OCI-LY7 (cell line): ENCODE results near the gene ITGB4. TPM values are rescaled to one million over a fixed set of nuclear protein-coding genes. Genes with fewer than 3 reads are reported as not detected.

Experiments used
- BruUV-seq: library from RNA; stranded (reverse); fragments of 400-500 nt; replicated peaks from 2 replicates; lab custom pipeline; 2021; lab: Mats Ljungman, UMichigan
- CTCF ChIA-PET: fragments of 300-600 bp; sonication (Branson Sonifier 250); formaldehyde crosslinking; loops from one replicate; lab custom pipeline; 2022; ENCODE audit warnings: antibody characterized with exemption; ENCODE audit not compliant: unreplicated experiment; lab: Charles Lee
- POLR2A ChIA-PET: fragments of 300-600 bp; sonication (Branson Sonifier 250); formaldehyde crosslinking; loops from one replicate; lab custom pipeline; 2022; ENCODE audit warnings: antibody characterized with exemption; lab: Charles Lee
- DNase-seq: peaks from one replicate; pipeline ENCODE4 v3.0.0-alpha.2; 2015; ENCODE audit warnings: low spot score
- H2AFZ ChIP-seq: fragments of 200-600 bp; sonication (generic), shearing (Covaris generic); 2 replicates; pipeline ENCODE4 v1.6.1; 2014; ENCODE audit warnings: mild to moderate bottlenecking, antibody characterized with exemption, low read length, moderate library complexity
- H3K27ac ChIP-seq: fragments of 200-600 bp; sonication (generic); 2 replicates; pipeline ENCODE4 v1.5.1; 2014; ENCODE audit warnings: mixed run types, low read depth, mild to moderate bottlenecking, moderate library complexity, low read length, inconsistent platforms; ENCODE audit not compliant: poor library complexity, severe bottlenecking
- H3K36me3 ChIP-seq: fragments of 200-600 bp; sonication (generic); 2 replicates; pipeline ENCODE4 v1.6.1; 2014; ENCODE audit warnings: mild to moderate bottlenecking, antibody characterized with exemption, low read length, moderate library complexity, mixed read lengths; ENCODE audit not compliant: insufficient read depth
- H3K4me1 ChIP-seq: fragments of 200-600 bp; sonication (generic); 2 replicates; pipeline ENCODE4 v1.5.1; 2014; ENCODE audit warnings: mild to moderate bottlenecking, low read length; ENCODE audit not compliant: insufficient read depth, poor library complexity, severe bottlenecking
- H3K4me2 ChIP-seq: fragments of 200-600 bp; sonication (generic); 2 replicates; pipeline ENCODE4 v1.6.1; 2014; ENCODE audit warnings: mild to moderate bottlenecking, low read length
- H3K4me3 ChIP-seq: fragments of 200-600 bp; sonication (generic); 2 replicates; pipeline ENCODE4 v1.5.1; 2014; ENCODE audit warnings: mild to moderate bottlenecking, low read depth, low read length; ENCODE audit not compliant: poor library complexity, severe bottlenecking
- H3K79me2 ChIP-seq: fragments of 200-600 bp; sonication (generic); 2 replicates; pipeline ENCODE4 v1.6.1; 2016; ENCODE audit warnings: low read depth, mild to moderate bottlenecking, low read length, moderate library complexity, mixed read lengths; ENCODE audit not compliant: insufficient read depth
- H3K9me2 ChIP-seq: fragments of 200-600 bp; sonication (generic); 2 replicates; pipeline ENCODE4 v1.6.1; 2016; ENCODE audit warnings: mild to moderate bottlenecking, low read length, mixed read lengths; ENCODE audit not compliant: insufficient read depth
- H3K9me3 ChIP-seq: fragments of 200-600 bp; sonication (generic); 2 replicates; pipeline ENCODE4 v1.6.1; 2014; ENCODE audit warnings: mild to moderate bottlenecking, mixed run types, low read length, mixed read lengths
- H4K20me1 ChIP-seq: fragments of 200-600 bp; sonication (generic); 2 replicates; pipeline ENCODE4 v1.6.1; 2014; ENCODE audit warnings: mild to moderate bottlenecking, antibody characterized with exemption, low read length, moderate library complexity, mixed read lengths; ENCODE audit not compliant: insufficient read depth
- EZH2phosphoT487 ChIP-seq: fragments of 200-600 bp; sonication (generic); IDR thresholded peaks from 2 replicates; pipeline ENCODE4 v1.6.1; 2018; ENCODE audit warnings: low read depth, borderline replicate concordance, mild to moderate bottlenecking, mixed run types, antibody characterized with exemption, low read length, moderate library complexity, mixed read lengths
- intact Hi-C: fragments of 100-400 bp; cut with micrococcal nuclease; formaldehyde crosslinking; loops from one replicate; pipeline ENCODE4 v1.10.0; 2022; ENCODE audit not compliant: unreplicated experiment
- total RNA-seq, 2 experiments: library from RNA; depleted of rRNA in 1 of 2; stranded (reverse); fragments of >200 nt in 1 of 2; shearing (Covaris generic) in 1 of 2; gene quantifications; 2 replicates each; pipeline ENCODE4 v1.2.3, GENCODE V29; 2014 to 2022
- TF ChIP-seq, protein P1 (sequence below): fragments of 200-600 bp; sonication (generic); conservative IDR thresholded peaks from 2 replicates; pipeline ENCODE4 v1.5.1; 2014; ENCODE audit warnings: mild to moderate bottlenecking, antibody characterized with exemption, low read length, moderate library complexity, mixed read lengths

ITGB4 gene
- total RNA-seq, 2 experiments from 2014 or later: 0.66 to 3.9 TPM

DNA sequence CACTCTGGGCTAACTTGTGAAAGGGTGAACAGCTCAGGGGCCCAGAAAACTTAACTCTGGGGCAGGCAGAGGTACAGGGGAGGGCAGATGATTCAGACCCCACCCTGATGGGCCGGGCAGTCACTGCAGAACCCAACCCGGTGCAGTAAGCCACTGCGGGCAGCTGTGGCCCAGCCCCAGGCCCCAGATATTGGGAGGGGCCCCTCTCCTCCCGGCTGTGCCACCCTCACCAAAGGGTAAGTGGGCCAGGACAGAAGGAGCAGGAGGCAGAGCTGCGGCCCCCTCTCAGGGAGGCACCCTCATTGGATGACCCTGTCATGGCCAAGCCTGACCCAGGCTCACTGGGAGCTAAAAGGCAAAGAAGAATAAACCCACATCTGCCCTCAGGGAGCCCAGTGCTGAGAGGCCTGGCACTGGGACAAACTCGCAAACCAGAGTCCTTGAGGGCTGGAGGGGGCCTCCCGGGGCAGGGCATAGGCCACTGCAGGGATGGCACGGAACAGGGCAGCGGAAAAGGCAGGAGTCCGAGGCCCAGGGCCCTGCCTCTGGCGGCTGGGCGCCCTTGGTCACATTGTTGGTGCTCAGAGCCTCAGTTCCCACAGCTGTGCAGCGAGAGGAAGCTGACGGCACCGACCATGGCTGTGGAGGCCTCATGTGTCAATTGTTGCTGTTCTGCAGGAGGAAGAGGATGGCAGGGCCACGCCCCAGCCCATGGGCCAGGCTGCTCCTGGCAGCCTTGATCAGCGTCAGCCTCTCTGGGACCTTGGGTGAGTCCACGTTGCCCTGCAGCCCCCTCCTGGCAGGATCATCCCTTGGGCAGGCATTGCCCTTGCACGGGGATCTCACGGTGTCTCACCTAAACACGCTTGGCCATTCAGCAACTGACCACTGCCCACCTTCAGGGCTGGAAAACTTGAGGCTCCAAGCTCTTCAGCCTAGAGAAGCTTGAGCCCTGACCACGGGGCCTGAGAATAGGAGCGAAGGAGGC is 3.1 kb downstream of the ITGB4 start:
- TF ChIP-seq, protein P1, sequence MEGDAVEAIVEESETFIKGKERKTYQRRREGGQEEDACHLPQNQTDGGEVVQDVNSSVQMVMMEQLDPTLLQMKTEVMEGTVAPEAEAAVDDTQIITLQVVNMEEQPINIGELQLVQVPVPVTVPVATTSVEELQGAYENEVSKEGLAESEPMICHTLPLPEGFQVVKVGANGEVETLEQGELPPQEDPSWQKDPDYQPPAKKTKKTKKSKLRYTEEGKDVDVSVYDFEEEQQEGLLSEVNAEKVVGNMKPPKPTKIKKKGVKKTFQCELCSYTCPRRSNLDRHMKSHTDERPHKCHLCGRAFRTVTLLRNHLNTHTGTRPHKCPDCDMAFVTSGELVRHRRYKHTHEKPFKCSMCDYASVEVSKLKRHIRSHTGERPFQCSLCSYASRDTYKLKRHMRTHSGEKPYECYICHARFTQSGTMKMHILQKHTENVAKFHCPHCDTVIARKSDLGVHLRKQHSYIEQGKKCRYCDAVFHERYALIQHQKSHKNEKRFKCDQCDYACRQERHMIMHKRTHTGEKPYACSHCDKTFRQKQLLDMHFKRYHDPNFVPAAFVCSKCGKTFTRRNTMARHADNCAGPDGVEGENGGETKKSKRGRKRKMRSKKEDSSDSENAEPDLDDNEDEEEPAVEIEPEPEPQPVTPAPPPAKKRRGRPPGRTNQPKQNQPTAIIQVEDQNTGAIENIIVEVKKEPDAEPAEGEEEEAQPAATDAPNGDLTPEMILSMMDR: no peak
- no peak for TF ChIP-seq EZH2phosphoT487
- BruUV-seq: no TSS peak
- Histone ChIP-seq H3K4me1 (peaks cover 7% of the 10 kb centered on the region), H3K4me2 (no peak overlapping the region), H3K4me3 (no peak overlapping the region), H3K27ac (no peak overlapping the region), H4K20me1 (no peaks in the 10 kb centered on the region), H3K9me3 (no peaks in the 10 kb centered on the region), H3K9me2 (no peaks in the 10 kb centered on the region), H2AFZ (no peak overlapping the region), H3K36me3 (no peaks in the 10 kb centered on the region), H3K79me2 (no peaks in the 10 kb centered on the region)
- intact Hi-C loops: no loop called here
- CTCF ChIA-PET: no interaction called here
- POLR2A ChIA-PET: interaction anchor here (0.6 to 0.7 kb wide), 2 partner anchors 241 to 317 kb away, joined by 3 to 4 read pairs; no protein-coding TSS in a partner anchor
- no peak for DNase-seq

DNA sequence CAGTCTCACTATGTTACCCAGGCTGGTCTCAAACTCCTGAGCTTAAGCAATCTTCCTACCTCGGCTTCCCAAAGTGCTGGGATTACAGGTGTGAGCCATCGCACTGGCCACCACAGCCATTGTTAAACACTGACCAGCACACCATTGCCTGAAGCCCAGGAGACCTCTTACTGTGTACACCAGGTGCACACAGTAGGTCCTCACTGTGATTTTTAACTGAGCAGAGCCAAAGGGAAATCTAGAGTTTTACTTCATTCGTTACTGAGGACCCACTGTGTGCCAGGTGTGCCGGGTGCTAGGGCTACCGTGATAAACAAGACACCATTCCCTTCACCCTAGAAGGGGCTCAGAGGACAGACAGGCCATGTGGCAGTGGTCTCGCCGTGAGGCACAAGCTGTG is 4.2 kb downstream of the ITGB4 start:
- H3K4me2 ChIP-seq: no peak overlapping the region
- no TSS peak for BruUV-seq
- no peaks in the 10 kb centered on the region for H3K9me2 ChIP-seq
- H4K20me1 ChIP-seq: no peaks in the 10 kb centered on the region
- no peaks in the 10 kb centered on the region for H3K9me3 ChIP-seq
- H2AFZ ChIP-seq: no peak overlapping the region
- ChIA-PET CTCF (no interaction called here), POLR2A (no interaction called here)
- no peak overlapping the region for H3K4me3 ChIP-seq
- intact Hi-C loops: no loop called here
- H3K4me1 ChIP-seq: peaks cover 6% of the 10 kb centered on the region
- no peak for TF ChIP-seq EZH2phosphoT487
- TF ChIP-seq, protein P1: no peak
- no peak for DNase-seq
- no peak overlapping the region for H3K27ac ChIP-seq
- H3K36me3 ChIP-seq: no peaks in the 10 kb centered on the region
- no peaks in the 10 kb centered on the region for H3K79me2 ChIP-seq

DNA sequence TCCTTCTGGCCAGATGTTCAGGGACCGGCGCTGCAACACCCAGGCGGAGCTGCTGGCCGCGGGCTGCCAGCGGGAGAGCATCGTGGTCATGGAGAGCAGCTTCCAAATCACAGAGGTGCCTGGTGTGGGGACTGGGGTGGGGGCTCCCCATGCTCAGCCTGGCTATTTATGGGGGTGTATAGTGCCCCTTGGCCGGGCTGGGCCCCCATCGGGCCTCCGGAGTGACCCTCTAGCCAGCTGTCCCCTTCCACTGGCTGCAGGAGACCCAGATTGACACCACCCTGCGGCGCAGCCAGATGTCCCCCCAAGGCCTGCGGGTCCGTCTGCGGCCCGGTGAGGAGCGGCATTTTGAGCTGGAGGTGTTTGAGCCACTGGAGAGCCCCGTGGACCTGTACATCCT is 6.1 kb downstream of the ITGB4 start:
- Histone ChIP-seq H3K9me3 (no peaks in the 10 kb centered on the region), H3K27ac (no peak overlapping the region), H3K9me2 (no peaks in the 10 kb centered on the region), H4K20me1 (no peaks in the 10 kb centered on the region), H3K4me1 (no peaks in the 10 kb centered on the region), H3K4me2 (no peak overlapping the region), H3K36me3 (no peaks in the 10 kb centered on the region), H3K79me2 (no peaks in the 10 kb centered on the region), H2AFZ (no peak overlapping the region), H3K4me3 (no peak overlapping the region)
- ChIA-PET CTCF (no interaction called here), POLR2A (no interaction called here)
- BruUV-seq: no TSS peak
- DNase-seq: no peak
- TF ChIP-seq, protein P1: no peak
- no peak for TF ChIP-seq EZH2phosphoT487
- intact Hi-C loops: no loop called here
